PC-9 (cell line): ENCODE results near the gene ADAMTS8. TPM values are rescaled to one million over a fixed set of nuclear protein-coding genes. Genes with fewer than 3 reads are reported as not detected.

Experiments
- BruUV-seq: library from RNA; stranded (reverse); fragments of 400-500 nt; replicated peaks from 2 replicates; lab custom pipeline; 2021; lab: Mats Ljungman, UMichigan
- CTCF ChIA-PET: fragments of 300-600 bp; sonication (Branson Sonifier 250); formaldehyde crosslinking; loops from one replicate; lab custom pipeline; 2022; ENCODE audit warnings: antibody characterized with exemption; lab: Charles Lee
- POLR2A ChIA-PET: fragments of 300-600 bp; sonication (Branson Sonifier 250); formaldehyde crosslinking; loops from one replicate; lab custom pipeline; 2022; ENCODE audit warnings: antibody characterized with exemption; ENCODE audit not compliant: unreplicated experiment; lab: Charles Lee
- DNase-seq, 2 experiments: peaks; one replicate each; pipeline versions ENCODE4 v3.0.0 to v3.0.0-alpha.2; 2015 to 2022; ENCODE audit warnings: mixed read lengths in 1 of 2
- H2AFZ ChIP-seq: fragments of 200-600 bp; sonication (generic); 2 replicates; pipeline ENCODE4 v1.8.1; 2017; ENCODE audit warnings: antibody characterized with exemption
- H3F3A ChIP-seq: fragments of 200-600 bp; sonication (generic); 2 replicates; pipeline ENCODE4 v1.8.1; 2017; ENCODE audit warnings: antibody characterized with exemption, mild to moderate bottlenecking, low read depth; ENCODE audit not compliant: insufficient read depth
- H3K27ac ChIP-seq: fragments of 200-600 bp; sonication (generic); 2 replicates; pipeline ENCODE4 v1.6.1; 2016; ENCODE audit warnings: mixed run types
- H3K27me3 ChIP-seq: fragments of 200-600 bp; sonication (generic); 2 replicates; pipeline ENCODE4 v1.6.1; 2016; ENCODE audit warnings: low read depth, mixed run types; ENCODE audit not compliant: insufficient read depth
- H3K36me3 ChIP-seq: fragments of 200-600 bp; sonication (generic); 2 replicates; pipeline ENCODE4 v1.6.1; 2016; ENCODE audit warnings: low read depth, mixed run types
- H3K4me1 ChIP-seq: fragments of 200-600 bp; sonication (generic); replicated peaks from 2 replicates; pipeline ENCODE4 v1.6.1; 2016; ENCODE audit warnings: mixed run types; ENCODE audit not compliant: insufficient read depth
- H3K4me2 ChIP-seq: fragments of 200-600 bp; sonication (generic); 2 replicates; pipeline ENCODE4 v1.6.1; 2017; ENCODE audit warnings: mixed run types
- H3K4me3 ChIP-seq: fragments of 200-600 bp; sonication (generic); 2 replicates; pipeline ENCODE4 v1.6.1; 2016; ENCODE audit warnings: mixed run types
- H3K79me2 ChIP-seq: fragments of 200-600 bp; sonication (generic); 2 replicates; pipeline ENCODE4 v1.6.1; 2017; ENCODE audit warnings: low read depth, mixed run types
- H3K9me2 ChIP-seq: fragments of 200-600 bp; sonication (generic); 2 replicates; pipeline ENCODE4 v1.8.1; 2017; ENCODE audit warnings: mild to moderate bottlenecking; ENCODE audit not compliant: insufficient read depth
- H3K9me3 ChIP-seq: fragments of 200-600 bp; sonication (generic); 2 replicates; pipeline ENCODE4 v1.8.1; 2016; ENCODE audit warnings: low read depth; ENCODE audit not compliant: insufficient read depth
- H4K20me1 ChIP-seq: fragments of 200-600 bp; sonication (generic); 2 replicates; pipeline ENCODE4 v1.8.1; 2017; ENCODE audit not compliant: insufficient read depth
- CTCF ChIP-seq: fragments of 200-600 bp; sonication (generic); conservative IDR thresholded peaks from 2 replicates; pipeline ENCODE4 v1.6.1; 2017; ENCODE audit warnings: mixed run types, antibody characterized with exemption, mild to moderate bottlenecking, moderate library complexity
- EZH2 ChIP-seq: fragments of 200-600 bp; sonication (generic); IDR thresholded peaks from 2 replicates; pipeline ENCODE4 v1.8.0; 2017; ENCODE audit warnings: antibody characterized with exemption, low read depth
- intact Hi-C: fragments of 100-400 bp; cut with micrococcal nuclease; formaldehyde crosslinking; loops from one replicate; pipeline ENCODE4 v1.10.0; 2022; ENCODE audit not compliant: unreplicated experiment
- total RNA-seq: library from RNA; stranded (reverse); gene quantifications from 2 replicates; pipeline ENCODE4 v1.2.3, GENCODE V29; 2021

The ADAMTS8 gene
- total RNA-seq, 1 experiment from 2014 or later, result not detected

GRCh38 chr11:130442737-130443136 lies 14.3 kb upstream of the ADAMTS8 start:
- Histone ChIP-seq H3K4me1 (no peaks in the 10 kb centered on the region; the same call in 1 of the 2 replicates), H3K9me3 (no peaks in the 10 kb centered on the region), H3K36me3 (no peaks in the 10 kb centered on the region), H3K27ac (no peak overlapping the region), H3K27me3 (no peaks in the 10 kb centered on the region), H3K79me2 (no peaks in the 10 kb centered on the region), H2AFZ (no peak overlapping the region), H4K20me1 (no peaks in the 10 kb centered on the region), H3K4me2 (no peak overlapping the region), H3F3A (no peaks in the 10 kb centered on the region), H3K4me3 (no peak overlapping the region), H3K9me2 (no peaks in the 10 kb centered on the region)
- CTCF ChIA-PET, result interaction anchor here (0.6 kb wide), 1 partner anchor 385 kb away, joined by 4 read pairs; no protein-coding TSS in a partner anchor
- POLR2A ChIA-PET, result interaction anchor here (0.6 kb wide), 1 partner anchor 330 kb away, joined by 6 read pairs; no protein-coding TSS in a partner anchor
- TF ChIP-seq EZH2 (no peak), CTCF (no peak)
- BruUV-seq, result no TSS peak
- intact Hi-C loops, result no loop called here
- DNase-seq, result no peak

GRCh38 chr11:130441719-130442118 lies 13.3 kb upstream of the ADAMTS8 start:
- Histone ChIP-seq H3K79me2 (no peaks in the 10 kb centered on the region), H3K4me2 (no peak overlapping the region), H3K9me3 (no peaks in the 10 kb centered on the region), H4K20me1 (no peaks in the 10 kb centered on the region), H3F3A (no peaks in the 10 kb centered on the region), H3K27me3 (no peaks in the 10 kb centered on the region), H3K9me2 (no peaks in the 10 kb centered on the region), H2AFZ (no peak overlapping the region), H3K36me3 (no peaks in the 10 kb centered on the region), H3K4me1 (no peaks in the 10 kb centered on the region), H3K27ac (no peak overlapping the region), H3K4me3 (no peak overlapping the region)
- ChIA-PET CTCF (interaction anchor here (0.6 kb wide), 2 partner anchors 24 to 230 kb away, joined by 3 read pairs; no protein-coding TSS in a partner anchor), POLR2A (no interaction called here)
- TF ChIP-seq CTCF, result no peak
- TF ChIP-seq EZH2, result no peak
- no TSS peak for BruUV-seq
- intact Hi-C loops, result no loop called here
- no peak for DNase-seq

- BruUV-seq, result no TSS peak
- H3K9me3 ChIP-seq, result no peaks in the 10 kb centered on the region
- TF ChIP-seq CTCF, result no peak
- no peak for TF ChIP-seq EZH2
- H3K27ac ChIP-seq, result no peak overlapping the region
- DNase-seq, result no peak
- no peaks in the 10 kb centered on the region for H3F3A ChIP-seq
- no peaks in the 10 kb centered on the region for H3K27me3 ChIP-seq
- H3K9me2 ChIP-seq, result no peaks in the 10 kb centered on the region
- no peaks in the 10 kb centered on the region for H3K79me2 ChIP-seq
- H3K4me3 ChIP-seq, result no peak overlapping the region
- H2AFZ ChIP-seq, result no peak overlapping the region
- POLR2A ChIA-PET, result no interaction called here
- no peaks in the 10 kb centered on the region for H4K20me1 ChIP-seq
- H3K4me2 ChIP-seq, result no peak overlapping the region
- CTCF ChIA-PET, result no interaction called here
- no peaks in the 10 kb centered on the region for H3K36me3 ChIP-seq
- H3K4me1 ChIP-seq, result no peaks in the 10 kb centered on the region
- intact Hi-C loops, result loop anchor here (5.0 to 10.0 kb wide), 2 partner anchors 87 to 145 kb away; no protein-coding TSS in a partner anchor
These were observed 11.5 kb upstream of the ADAMTS8 start for GRCh38 chr11:130439876-130440275.
